GM19372 (cell line): ENCODE measurements around the gene TRPM5.
"Not testable (repeated sequence)": the region's sequence is repeated elsewhere in the genome, so short reads cannot be mapped to it uniquely, and the experiment has no call there.

Experiments
- ATAC-seq: cut with Tn5 transposase; IDR thresholded peaks from one replicate; pipeline ENCODE4 v1.9.1; 2021; ENCODE audit warnings: mild to moderate bottlenecking, low read depth, moderate library complexity; ENCODE audit not compliant: unreplicated experiment

The TRPM5 gene

GRCh38 chr11:2443881-2444820, at the start of gene TRPM5:
TRPM5 (minus strand) TSS chr11:2444514; CDS start chr11:2423036, 21,478 bp downstream.
- ATAC-seq, result no peak

- ATAC-seq, result no peak
Observed at GRCh38 chr11:2489083-2489482, 44.8 kb upstream of the TRPM5 start.

- ATAC-seq, result no peak
Observed at GRCh38 chr11:2488004-2488403, 43.7 kb upstream of the TRPM5 start.

- no peak for ATAC-seq
Observed at GRCh38 chr11:2484576-2485125, 40.3 kb upstream of the TRPM5 start.

- no peak for ATAC-seq
Observed at GRCh38 chr11:2483426-2483825, 39.1 kb upstream of the TRPM5 start.

- ATAC-seq, result no peak
Observed at GRCh38 chr11:2482745-2483144, 38.4 kb upstream of the TRPM5 start.

GRCh38 chr11:2482204-2482603, 37.9 kb upstream of the TRPM5 start:
- ATAC-seq, result no peak

- ATAC-seq, result no peak
Observed at GRCh38 chr11:2481253-2481652, 36.9 kb upstream of the TRPM5 start.

GRCh38 chr11:2480874-2481220, 36.5 kb upstream of the TRPM5 start:
- ATAC-seq, result no peak

- not testable (repeated sequence) for ATAC-seq
Observed at GRCh38 chr11:2480067-2480873, 36.0 kb upstream of the TRPM5 start.

GRCh38 chr11:2477936-2478335, 33.6 kb upstream of the TRPM5 start:
- ATAC-seq, result no peak

- ATAC-seq, result no peak
Observed at GRCh38 chr11:2477254-2477653, 32.9 kb upstream of the TRPM5 start.

GRCh38 chr11:2475136-2475918, 31.0 kb upstream of the TRPM5 start:
- no peak for ATAC-seq

- no peak for ATAC-seq
Observed at GRCh38 chr11:2474059-2474901, 30.0 kb upstream of the TRPM5 start.

- ATAC-seq, result no peak
Observed at GRCh38 chr11:2473361-2474058, 29.2 kb upstream of the TRPM5 start.

GRCh38 chr11:2472428-2473186, 28.3 kb upstream of the TRPM5 start:
- no peak for ATAC-seq

- ATAC-seq, result no peak
Observed at GRCh38 chr11:2471804-2472096, 27.4 kb upstream of the TRPM5 start.

GRCh38 chr11:2471048-2471803, 26.9 kb upstream of the TRPM5 start:
- no peak for ATAC-seq
